Lower leg skin (tissue), 3 donors: ENCODE data around the gene SLCO1A2.

Experiments
- CTCF ChIP-seq, 3 donors: fragments of 450-650 bp; IDR thresholded peaks; one replicate each; pipeline ENCODE4 v1.5.1; 2016; ENCODE audit warnings: antibody characterized with exemption in 3 of 3, mild to moderate bottlenecking in 3 of 3, moderate library complexity in 2 of 3
- POLR2A ChIP-seq, 2 donors: fragments of 450-650 bp; IDR thresholded peaks; one replicate each; pipeline ENCODE4 v1.6.1; 2016 to 2017; ENCODE audit warnings: antibody characterized with exemption in 2 of 2, mild to moderate bottlenecking in 1 of 2, moderate library complexity in 1 of 2

GRCh38 chr12:21294176-21294575 is 40.5 kb downstream of the SLCO1A2 start:
- TF ChIP-seq POLR2A (IDR thresholded peaks at IDR 0.05) (no peak), CTCF (IDR thresholded peaks at IDR 0.05) (no peak)
